ENCODE results near the gene SCAND1.

GRCh38 chr20:35975576-35976373, 21.5 kb upstream of the SCAND1 start:
- TF ChIP-seq POLR2A (IDR thresholded peaks at IDR 0.05; ENCODE audit: low read length): no peak
- no peak for TF ChIP-seq GATA1 (IDR thresholded peaks at IDR 0.05; ENCODE audit: low read depth, low read length)
